ENCODE measurements around the gene LRRC2.
A peak's percentile ranks its signal among the peaks of the same experiment; 100 is the strongest.
"Not testable (repeated sequence)": the region's sequence is repeated elsewhere in the genome, so short reads cannot be mapped to it uniquely, and the experiment has no call there.

Gene LRRC2

DNA sequence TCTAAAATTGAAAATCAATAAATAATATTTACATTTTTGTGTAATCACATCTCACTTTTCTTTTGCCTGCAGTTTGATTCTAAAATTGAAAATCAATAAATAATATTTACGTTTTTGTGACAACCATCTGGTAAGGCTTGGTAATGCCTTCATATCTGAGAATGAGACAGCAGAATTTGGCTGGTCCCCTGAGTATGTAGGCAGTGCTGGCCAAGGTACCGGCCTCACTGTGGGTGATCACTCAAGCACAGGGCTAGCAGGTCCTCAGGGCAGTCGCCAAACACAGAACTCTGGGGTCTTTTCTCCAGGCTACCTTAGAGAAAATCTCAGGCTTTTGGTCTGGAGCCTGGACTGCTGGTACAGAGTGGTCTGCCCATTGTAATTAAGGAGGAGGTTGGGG is 42.1 kb downstream of the LRRC2 start:
- DNase-seq, result no peak

DNA sequence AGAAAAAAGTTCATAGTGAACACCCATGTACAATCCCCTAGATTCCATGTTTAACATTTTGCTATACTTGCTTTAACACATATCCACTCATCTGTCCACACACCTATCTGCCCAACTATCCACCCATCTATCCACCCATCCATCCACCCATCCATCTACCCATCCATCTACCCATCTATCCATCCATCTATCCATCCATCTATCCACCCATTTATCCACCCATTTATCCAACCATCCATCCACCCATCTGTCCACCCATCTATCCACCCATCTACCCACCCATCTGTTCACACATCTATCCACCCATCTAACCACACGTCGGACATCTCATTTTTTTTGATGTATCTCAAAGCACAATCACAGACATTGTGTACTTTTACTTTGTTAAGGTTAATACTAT is 42.5 kb downstream of the LRRC2 start:
- DNase-seq, result no peak

DNA sequence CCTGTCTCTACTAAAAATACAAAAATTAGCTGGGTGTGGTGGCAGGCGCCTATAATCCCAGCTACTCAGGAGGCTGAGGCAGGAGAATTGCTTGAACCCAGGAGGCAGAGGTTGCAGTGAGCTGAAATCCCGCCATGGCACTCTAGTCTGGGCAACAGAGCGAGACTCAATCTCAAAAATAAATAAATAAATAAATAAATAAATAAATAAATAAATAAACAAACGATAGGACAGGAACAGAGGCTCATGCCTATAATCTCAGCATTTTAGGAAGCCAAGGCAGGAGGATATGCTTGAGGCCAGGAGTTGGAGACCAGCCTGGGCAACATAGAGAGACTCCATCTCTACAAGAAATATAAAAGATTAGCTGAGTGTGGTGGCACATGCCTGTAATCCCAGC is 43.9 kb downstream of the LRRC2 start:
- DNase-seq, result not testable (repeated sequence)

DNA sequence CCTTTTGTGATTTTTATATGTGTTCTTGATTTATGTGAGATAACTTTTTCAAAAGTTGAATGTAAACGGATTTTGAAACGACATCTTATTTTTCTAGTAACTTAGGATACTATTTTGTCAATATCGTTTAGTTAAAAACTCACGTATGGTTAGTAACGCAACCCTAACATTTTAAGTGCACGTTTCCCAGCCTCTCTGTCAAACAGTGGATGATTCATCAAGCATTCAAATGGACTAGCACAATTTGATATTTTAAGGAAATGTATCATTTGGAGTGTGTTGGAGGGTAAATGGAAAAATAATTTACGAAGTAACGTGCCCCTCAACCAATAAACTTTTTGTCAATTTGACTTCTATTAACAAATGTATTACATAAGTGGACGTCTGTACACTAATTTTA is 45.0 kb downstream of the LRRC2 start:
- DNase-seq, result no peak

DNA sequence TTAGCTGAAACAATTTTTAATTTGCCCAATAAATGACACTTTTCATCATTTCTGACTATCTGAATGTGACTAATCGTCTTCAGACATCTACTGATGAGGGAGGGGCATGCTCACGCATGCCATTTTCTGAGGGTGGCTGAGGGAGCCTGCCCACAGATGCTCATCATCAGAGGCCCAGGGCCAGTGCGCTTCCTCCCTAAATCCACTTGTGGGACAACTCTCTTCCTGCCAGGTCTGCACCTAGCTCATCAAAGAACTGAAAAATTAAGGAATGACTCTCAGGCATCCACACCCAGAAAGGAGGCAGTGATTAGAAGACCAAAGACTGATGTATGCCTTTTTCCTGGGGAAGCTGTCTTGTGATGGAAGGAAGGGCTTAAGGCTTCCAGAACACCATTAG is 45.6 kb downstream of the LRRC2 start:
- no peak for DNase-seq

DNA sequence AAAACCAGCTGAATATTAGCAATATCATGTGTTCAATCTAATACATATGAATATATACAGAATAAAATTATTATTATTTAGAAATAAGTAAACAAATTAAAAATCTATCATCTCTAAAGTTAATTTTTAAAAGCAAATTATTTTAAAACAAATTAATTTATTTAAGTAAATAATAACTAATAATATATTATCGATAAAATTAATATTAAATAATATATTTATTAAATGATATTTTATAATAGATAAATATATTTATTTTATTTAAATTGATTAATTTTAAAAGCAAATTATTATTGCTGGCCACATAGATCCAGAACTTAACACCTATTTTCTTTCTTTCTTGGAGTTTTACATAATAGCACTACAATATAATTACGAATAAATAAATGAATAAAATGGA is 46.1 kb downstream of the LRRC2 start:
- DNase-seq, result no peak

DNA sequence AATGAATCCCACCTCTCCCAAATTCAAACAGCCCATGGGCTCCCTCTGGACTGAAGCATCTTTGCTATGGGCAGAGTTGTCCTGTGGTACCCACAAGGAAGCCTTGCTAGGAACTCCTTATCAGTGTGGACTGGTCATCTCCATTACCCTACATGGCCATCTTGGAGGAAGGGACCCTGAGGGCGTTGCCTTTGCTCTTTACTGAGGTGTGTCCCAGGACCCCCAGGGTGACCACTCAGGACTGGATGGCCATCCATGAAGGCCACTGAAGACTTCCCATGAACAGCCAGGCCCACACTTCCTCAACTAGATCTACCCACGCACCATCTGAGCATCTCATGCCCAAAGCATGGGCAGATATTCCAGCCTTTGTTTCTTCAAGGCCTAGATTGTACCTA is 48.3 kb downstream of the LRRC2 start:
- DNase-seq, result no peak

DNA sequence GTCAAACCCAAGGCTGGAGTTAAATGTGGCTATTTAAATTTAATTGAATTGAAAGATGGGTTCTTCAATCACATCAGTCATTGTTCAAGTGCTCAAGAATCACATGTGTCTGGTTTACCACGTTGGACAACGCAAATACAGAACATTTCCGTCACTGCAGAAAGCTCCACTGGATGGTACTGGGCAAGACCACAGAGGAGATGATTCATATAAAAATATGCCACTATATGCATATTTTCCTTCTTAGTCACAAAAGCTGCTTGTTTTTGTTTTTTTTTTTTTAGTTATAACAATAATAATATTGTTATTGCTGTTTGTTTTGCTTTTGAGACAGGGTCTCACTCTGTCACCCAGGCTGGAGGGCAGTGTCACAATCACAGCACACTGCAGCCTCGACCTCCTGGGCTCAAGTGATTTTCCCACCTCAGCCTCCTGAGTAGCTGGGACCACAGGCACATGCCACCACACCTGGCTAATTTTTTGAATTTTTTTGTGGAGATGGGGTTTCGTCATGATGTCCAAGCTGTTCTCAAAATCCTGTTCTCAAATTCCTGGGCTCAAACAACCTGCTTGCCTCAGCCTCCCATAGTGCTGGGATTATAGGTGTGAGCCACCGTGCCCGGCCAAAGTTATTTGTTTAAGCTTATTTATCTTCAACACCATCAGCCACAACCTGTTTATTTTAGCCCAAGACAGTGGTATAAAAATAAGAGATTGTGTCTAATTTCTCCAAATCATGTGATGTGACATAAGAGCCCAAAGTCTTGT is 48.9 kb downstream of the LRRC2 start:
- DNase-seq, result peak; percentile 93

DNA sequence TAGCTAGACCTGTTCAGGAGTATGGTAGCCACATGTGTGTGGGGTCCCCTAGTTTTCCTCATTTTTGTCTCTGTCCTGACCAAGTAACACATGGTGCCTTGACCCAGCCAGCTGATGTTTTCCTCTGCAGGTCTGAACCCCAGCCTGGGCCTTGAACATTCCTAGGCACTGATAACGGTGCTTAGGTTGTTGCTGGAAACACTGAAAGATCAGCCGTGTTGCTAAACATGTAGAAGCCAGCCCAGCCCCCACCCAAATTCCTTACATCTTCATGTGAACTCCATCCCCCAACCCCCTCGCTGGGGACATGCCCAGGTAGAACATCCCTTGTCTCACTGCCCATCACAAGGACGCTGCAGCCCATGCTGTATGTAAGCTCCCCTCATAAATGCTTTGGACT is 49.6 kb downstream of the LRRC2 start:
- DNase-seq, result no peak

DNA sequence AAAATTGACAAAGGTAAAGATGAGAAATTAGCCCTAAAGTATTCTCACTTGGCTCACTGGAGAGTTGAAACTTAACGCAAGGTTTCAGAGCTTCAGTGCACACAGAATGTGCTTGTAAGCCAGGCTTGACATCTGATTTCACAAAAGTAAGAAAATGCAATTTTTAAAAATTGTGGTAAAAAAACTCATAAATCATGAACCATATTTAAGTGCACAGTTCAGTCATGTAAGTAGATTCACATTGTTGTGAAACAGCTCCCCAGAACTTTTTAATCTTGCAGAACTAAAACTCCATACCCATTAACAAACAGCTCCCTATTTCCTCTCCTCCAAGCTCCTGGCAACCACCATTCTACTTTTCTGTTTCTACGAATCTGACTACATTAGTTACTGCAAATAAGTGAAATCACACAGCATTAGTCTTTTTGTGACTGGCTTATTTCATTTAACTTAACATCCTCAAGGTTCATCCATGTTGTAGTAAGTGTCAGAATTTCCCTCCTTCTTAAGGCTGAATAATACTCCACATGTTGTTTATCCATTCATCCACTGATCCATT is 53.8 kb downstream of the LRRC2 start:
- DNase-seq, result no peak

DNA sequence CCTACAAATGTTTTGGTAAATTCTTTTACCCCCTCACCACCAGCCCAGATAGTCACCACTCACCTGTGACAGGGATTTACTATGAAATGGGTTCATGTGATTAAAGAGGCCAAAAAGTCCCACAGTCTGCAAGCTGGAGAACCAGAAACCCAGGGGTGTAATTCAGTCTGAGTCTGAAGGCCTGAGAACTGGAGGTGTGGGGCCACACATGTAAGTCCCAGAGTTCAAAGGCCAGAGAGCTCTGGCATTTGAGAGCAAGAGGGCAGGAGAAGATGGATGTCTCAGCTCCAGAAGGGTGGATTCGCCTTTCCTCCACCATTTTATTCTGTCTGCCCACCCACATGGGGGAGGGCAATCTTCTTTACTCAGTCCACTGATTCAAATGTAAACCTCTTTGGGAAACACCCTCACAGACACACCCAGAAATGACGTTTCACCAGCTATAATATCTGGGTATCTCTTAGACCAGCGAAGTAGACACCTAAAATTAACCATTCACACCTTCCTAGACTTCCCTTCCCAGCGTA is 56.4 kb downstream of the LRRC2 start:
- DNase-seq, result no peak

DNA sequence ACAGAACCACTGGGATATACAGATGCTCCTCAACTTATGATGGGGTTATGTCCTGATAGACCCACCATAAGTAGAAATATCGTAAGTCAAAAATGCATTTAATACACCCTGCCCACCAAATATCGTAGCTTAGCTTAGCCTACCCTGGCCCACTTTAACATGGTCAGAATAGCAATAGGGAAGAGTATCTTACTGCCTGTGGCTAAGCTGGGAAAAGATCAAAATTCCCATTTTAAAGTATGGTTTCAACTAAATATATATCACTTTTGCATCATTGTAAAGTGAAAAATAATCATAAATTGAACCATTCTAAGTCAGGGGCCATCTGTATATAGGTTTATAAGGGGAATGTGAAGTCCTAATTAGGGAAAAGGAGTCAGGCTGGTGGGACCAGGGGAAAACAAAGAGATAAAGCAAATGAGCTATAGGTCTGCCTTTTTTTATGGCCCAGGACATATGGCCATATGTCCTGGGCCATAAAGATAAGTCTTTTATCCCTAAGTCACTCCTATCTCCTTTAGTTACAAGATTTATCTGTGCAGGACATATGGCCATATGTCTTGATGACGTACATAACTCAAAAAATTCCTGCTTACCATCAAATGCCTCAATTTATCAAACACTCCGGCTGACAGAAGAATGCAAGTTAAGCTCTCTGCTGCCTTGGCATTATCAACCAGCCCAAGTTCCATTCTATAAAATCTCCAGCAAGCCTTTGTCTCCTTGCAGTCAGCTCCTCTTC is 57.1 kb downstream of the LRRC2 start:
- DNase-seq, result no peak

DNA sequence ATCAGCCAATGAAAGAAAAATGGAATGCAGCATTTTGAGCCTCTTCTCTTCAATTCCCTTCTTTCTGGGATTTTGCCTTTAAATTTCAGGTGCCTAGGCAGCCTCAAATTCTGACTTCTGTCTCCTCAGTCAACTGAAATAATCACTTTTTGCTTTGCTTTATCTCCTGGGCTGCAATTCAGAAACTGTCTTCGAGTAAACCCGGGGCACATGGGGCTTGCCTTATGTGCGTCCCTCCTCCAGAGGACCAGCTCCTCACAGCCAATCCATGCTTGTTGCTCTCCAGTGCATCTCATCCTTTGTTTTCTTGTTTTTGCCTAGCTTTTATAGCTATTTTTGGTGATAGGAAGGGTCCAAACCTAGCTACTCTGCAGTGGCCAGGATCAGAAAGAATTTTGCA is 59.6 kb downstream of the LRRC2 start:
- DNase-seq, result no peak

DNA sequence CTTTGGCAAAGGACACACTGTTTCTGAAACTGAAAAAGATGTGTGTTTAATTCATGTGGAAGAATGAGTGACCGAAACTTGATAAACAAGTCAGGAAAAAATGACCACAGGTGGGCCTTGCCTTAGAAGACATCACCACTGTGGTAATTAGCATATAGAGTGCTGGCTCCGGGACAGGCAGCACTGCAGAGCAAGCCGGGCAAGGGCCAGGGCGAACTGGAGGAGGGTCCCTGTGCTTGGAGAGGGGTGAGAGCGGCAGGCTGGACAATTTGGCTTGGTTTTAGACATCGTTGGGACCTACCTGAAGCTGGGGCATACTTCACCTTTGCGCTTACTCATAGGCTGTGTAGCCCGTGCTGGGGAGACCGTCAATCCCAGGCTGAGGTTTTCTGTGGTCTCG is 60.1 kb downstream of the LRRC2 start:
- DNase-seq, result no peak

DNA sequence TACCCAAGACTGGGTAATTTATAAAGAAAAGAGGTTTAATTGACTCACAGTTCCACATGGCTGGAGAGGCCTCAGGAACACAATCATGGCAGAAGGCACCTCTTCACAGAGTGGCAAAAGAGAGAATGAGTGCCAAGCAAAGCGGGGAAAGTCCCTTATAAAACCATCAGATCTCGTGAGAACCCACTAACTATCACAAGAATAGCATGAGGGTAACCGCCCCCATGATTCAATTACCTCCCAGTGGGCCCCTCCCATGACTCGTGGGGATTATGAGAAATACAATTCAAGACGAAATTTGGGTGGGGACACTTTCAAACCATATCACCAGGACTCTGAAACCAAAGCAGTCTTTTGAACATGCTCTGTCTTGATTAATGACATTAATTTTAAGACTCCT is 61.3 kb downstream of the LRRC2 start:
- no peak for DNase-seq

DNA sequence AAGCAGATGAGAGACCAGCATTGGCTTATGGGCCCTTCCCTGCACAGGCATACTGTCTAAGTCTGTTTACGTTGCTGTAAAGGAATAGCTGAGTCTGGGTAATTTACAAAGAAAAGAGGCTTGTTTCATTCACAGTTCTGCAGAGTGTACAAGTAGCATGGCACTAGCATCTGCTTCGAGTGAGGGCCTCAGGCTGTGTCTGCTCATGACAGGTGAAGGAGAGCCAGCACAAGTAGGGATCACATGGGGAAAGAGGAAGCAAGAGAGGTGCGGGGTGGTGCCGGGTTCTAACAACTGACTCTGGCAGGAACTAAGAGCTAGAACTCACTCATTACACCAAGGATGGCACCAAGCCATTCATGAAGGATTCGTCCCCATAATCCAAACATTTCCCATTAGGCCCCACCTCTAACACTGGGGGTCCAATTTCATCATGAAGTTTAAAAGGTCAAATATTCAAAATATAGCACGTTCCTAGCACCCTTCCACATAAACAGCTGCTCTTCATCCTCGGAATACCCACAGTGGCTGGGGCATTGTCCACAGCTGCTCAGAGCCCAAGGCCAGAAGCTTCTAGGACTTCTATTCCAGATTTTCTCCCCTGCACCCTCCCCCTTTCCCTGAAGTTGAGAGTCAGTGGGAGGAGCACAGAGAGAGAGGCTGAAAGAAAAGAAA is 62.8 kb downstream of the LRRC2 start:
- DNase-seq, result no peak

DNA sequence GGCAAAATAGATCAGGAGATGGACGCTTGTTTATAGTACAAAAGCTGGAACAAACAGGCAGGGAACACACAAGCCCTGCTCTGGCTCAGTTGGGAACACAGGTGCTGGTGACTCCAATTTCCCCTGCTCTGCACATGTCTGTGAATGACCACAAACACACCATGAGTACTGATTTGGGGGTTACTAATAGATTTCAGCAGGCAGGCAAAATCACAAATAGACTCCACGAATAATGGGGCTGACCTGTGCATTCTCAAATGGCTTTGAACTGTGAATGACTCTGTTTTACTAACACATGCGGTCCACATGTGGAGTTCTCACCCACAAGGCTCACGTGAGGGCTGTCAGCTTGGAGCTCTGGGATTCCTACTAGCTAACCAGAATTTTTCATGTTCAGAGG is 64.4 kb downstream of the LRRC2 start:
- no peak for DNase-seq

DNA sequence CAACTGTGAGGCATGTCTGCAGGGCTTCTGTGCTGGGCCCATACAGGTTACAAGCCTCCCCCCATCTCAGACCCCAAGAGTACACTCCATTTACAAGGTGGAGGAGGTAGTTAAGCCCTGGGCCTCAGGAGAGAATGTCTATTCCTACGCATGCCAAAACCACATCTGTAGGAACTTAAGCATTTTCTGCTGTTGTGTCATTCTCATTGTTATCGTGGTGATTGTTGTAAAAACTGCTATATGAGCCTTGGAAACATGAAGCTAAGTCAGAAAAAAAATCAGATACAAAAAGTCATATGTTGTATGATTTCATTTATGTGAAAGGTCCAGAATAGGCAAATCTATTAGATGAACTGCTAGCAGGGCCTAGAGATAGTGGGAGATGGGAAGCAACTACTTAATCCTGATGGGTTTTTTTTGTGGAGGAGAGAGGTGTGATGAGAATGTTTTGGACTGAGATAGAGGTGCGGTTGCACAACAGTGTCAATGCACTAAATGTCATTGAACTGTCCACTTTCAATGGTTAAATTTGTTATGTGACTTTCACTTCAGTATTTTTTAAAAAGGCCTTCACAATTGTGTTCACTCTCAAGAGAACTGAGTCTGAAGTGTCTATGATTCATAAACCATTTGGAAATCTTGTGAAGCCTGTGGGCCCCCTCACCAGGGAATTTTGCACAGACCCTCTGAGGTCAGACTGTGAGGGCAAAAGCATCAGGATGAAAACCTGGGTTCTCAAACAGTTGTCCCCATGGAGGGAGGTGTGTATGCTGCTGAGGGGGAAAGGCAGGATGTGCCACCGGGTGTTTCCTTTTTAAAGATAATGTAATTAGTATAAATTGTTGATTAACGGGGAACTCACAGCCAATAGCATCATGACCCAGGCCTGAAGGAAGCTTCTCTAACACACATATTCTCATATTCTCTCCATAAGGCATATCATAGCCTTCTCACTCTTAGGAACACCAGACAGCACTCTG is 65.2 kb downstream of the LRRC2 start:
- DNase-seq, result peak; percentile 72

DNA sequence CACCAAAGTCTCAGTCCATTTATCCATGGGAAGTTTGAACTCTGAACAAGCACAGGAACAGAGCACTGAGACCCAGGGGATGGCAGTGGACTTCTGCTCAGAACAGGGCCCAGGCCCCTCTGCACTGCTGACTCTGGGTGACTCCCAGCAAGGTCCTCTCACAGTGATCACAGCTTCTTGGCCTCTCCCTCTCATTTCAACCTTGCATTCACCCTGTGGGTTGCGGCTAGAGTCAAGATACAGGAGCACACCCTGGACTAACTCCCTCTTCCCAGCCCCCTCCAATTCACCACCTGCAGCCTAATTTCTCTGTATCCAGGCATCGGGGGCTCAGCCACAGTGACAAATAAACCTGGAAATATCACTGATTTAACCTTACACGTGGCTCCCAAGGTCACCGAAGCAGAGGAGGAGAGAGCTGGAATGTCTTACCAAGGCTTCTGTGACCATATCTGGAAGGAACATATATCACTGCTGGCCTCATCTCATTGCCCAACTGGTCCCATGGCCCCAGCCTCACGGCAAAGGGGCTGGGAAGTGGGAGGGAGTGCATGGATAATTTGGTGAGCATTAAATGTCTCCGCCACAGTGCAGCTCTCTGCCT is 67.1 kb downstream of the LRRC2 start:
- no peak for DNase-seq

DNA sequence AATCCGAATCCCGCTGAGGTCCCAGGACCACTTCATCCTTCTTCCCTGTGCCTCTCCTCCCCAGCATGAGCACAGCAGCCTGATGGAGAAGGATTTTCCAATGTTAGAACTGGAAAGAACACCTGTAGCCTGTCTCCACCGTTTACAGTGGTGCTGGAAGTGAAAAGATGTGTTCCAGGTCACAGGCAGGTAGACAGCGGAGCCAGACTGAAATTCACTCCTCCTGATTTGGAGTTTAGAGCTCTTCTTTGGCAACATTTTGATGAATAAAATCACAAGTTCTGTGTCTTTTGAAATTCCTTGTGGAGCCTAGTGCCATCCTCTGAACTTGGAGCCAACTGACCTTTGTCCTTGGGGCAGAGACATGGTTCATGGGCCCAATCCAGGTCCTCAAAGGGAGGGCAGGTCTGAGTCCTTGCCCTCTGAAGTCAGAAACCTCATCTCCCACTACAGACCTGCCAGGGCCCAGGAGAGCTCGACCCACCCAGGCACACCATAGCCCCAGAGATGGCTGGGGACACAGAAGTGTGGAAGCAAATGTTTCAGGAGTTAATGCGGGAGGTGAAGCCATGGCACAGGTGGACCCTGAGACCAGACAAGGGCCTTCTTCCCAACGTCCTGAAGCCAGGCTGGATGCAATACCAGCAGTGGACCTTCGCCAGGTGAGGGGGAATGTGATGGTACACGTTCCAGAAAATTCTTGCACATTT is 68.4 kb downstream of the LRRC2 start, which contains the start of gene RTP3:
Gene RTP3 (plus strand): TSS at position 421 of the 710 bp plus-strand sequence. CDS start 87 bp downstream, at position 508.
- DNase-seq, result no peak

Data from fibroblast of skin of back (primary cell).